Mesothelial cell of epicardium (in vitro differentiated cells): ENCODE data around the gene RABEP2. TPM values are rescaled to one million over a fixed set of nuclear protein-coding genes. Genes with fewer than 3 reads are reported as not detected.
"Not testable (repeated sequence)": the region's sequence is repeated elsewhere in the genome, so short reads cannot be mapped to it uniquely, and the experiment has no call there.

Experiments
- DNase-seq, 2 experiments: peaks; one replicate each; pipeline ENCODE4 v3.0.0; 2021; ENCODE audit warnings: low spot score in 2 of 2; ENCODE audit not compliant: unreplicated experiment in 2 of 2
- H3K27ac Mint-ChIP-seq: 2 replicates; pipeline ENCODE4 v1.8.0; 2021; ENCODE audit warnings: mixed read lengths
- H3K27me3 Mint-ChIP-seq: 2 replicates; pipeline ENCODE4 v1.8.0; 2021; ENCODE audit warnings: low read depth, mixed read lengths
- H3K36me3 Mint-ChIP-seq: 2 replicates; pipeline ENCODE4 v1.8.0; 2021; ENCODE audit warnings: mixed read lengths
- H3K4me1 Mint-ChIP-seq: 2 replicates; pipeline ENCODE4 v1.8.0; 2021; ENCODE audit warnings: mixed read lengths
- H3K4me3 Mint-ChIP-seq: 2 replicates; pipeline ENCODE4 v1.8.0; 2021; ENCODE audit warnings: mild to moderate bottlenecking, moderate library complexity, mixed read lengths
- H3K9me3 Mint-ChIP-seq: 2 replicates; pipeline ENCODE4 v1.8.0; 2021; ENCODE audit warnings: mixed read lengths
- CTCF ChIP-seq: fragments of 200-600 bp; sonication (generic); IDR thresholded peaks from one replicate; pipeline ENCODE4 v1.5.0; 2021; ENCODE audit warnings: antibody characterized with exemption; ENCODE audit not compliant: unreplicated experiment
- total RNA-seq: library from RNA; stranded (reverse); gene quantifications from 3 replicates; pipeline ENCODE4 v1.2.1, GENCODE V29; 2021

RABEP2 gene
- total RNA-seq, 1 donor from 2014 or later = 29.7 TPM

DNA sequence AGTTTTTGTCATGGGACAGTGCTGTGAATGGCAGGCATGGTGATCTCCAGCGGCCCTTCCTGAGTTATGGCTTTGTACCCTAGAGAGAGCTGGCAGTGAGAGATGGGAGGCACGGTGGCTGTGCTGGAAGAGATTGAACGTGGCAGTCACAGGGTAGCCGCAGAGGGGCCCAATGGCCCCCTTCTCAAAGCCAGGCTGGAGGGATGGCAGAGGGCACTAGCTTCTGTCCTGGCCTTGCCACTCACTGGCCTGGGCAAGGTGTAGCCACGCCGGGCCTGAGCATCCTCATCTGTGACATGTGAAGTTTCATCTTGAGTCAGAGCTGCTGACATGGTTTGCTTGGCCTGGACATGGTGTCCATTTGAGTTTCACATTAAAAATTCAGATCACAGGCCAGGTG lies 50.6 kb downstream of the RABEP2 start:
- Mint-ChIP-seq H3K27me3 (no peaks in the 10 kb centered on the region), H3K9me3 (no peaks in the 10 kb centered on the region), H3K36me3 (peaks cover 17% of the 10 kb centered on the region), H3K27ac (no peak overlapping the region), H3K4me1 (peaks cover 6% of the 10 kb centered on the region), H3K4me3 (no peak overlapping the region)
- no peak for TF ChIP-seq CTCF
- no peak for DNase-seq

GRCh38 chr16:28873543-28874201 lies 51.4 kb downstream of the RABEP2 start:
- Mint-ChIP-seq H3K27ac (no peak overlapping the region), H3K27me3 (no peaks in the 10 kb centered on the region), H3K36me3 (peaks cover 18% of the 10 kb centered on the region), H3K4me1 (peaks cover 1% of the 10 kb centered on the region), H3K4me3 (no peak overlapping the region), H3K9me3 (no peaks in the 10 kb centered on the region)
- peak; percentile 58 for TF ChIP-seq CTCF
- DNase-seq = no peak

DNA sequence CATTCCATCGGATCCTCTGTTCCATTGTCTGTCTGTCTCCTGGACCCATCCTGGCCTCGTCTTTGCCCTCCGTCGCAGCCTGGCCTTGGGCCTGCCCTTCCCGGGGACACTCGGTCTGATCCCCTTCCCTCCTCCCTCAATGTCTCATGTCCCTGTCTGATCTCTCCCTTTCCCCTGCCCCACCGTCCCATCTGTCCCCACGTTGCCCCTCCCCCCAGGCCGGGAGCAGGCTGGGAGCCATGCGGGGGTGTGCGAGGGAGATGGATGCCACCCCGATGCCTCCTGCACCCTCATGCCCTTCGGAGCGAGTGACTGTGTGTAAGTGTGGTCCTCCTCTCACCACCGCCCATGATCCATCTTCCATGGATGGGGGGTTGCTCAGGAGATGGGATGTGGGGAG lies 52.1 kb downstream of the RABEP2 start:
- H3K36me3 Mint-ChIP-seq = peaks cover 18% of the 10 kb centered on the region

GRCh38 chr16:28869201-28869600 lies 55.8 kb downstream of the RABEP2 start:
- Mint-ChIP-seq H3K27ac (no peak overlapping the region), H3K4me3 (no peak overlapping the region), H3K9me3 (no peaks in the 10 kb centered on the region), H3K27me3 (no peaks in the 10 kb centered on the region), H3K4me1 (peaks cover 14% of the 10 kb centered on the region), H3K36me3 (peaks cover 26% of the 10 kb centered on the region)
- no peak for TF ChIP-seq CTCF
- DNase-seq = no peak

More for the DNA sequence above, 52.1 kb downstream of the RABEP2 start:
- no peak overlapping the region for H3K27ac Mint-ChIP-seq
- no peak for DNase-seq
- no peaks in the 10 kb centered on the region for H3K9me3 Mint-ChIP-seq
- H3K4me3 Mint-ChIP-seq = no peak overlapping the region
- TF ChIP-seq CTCF = no peak
- H3K27me3 Mint-ChIP-seq = no peaks in the 10 kb centered on the region
- H3K4me1 Mint-ChIP-seq = no peaks in the 10 kb centered on the region

GRCh38 chr16:28867646-28868045 lies 57.4 kb downstream of the RABEP2 start:
- not testable (repeated sequence) for H3K27me3 Mint-ChIP-seq, H3K27ac Mint-ChIP-seq, DNase-seq, H3K4me3 Mint-ChIP-seq, H3K9me3 Mint-ChIP-seq
- Mint-ChIP-seq H3K4me1 (peaks cover 19% of the 10 kb centered on the region), H3K36me3 (peaks cover 22% of the 10 kb centered on the region)

GRCh38 chr16:28867241-28867640 lies 57.8 kb downstream of the RABEP2 start:
- Mint-ChIP-seq H3K4me3 (no peak overlapping the region), H3K27ac (no peak overlapping the region), H3K27me3 (no peaks in the 10 kb centered on the region), H3K4me1 (peaks cover 19% of the 10 kb centered on the region), H3K9me3 (no peaks in the 10 kb centered on the region), H3K36me3 (peaks cover 22% of the 10 kb centered on the region)
- no peak for TF ChIP-seq CTCF
- no peak for DNase-seq
